A549 (cell line): ENCODE data around the gene NXPE3. TPM values are rescaled to one million over a fixed set of nuclear protein-coding genes. Genes with fewer than 3 reads are reported as not detected.
"Not testable (repeated sequence)": the region's sequence is repeated elsewhere in the genome, so short reads cannot be mapped to it uniquely, and the experiment has no call there.

Experiments
- ATAC-seq, 2 experiments: fragments of 200-7000 bp in 1 of 2; fragments of >200 bp in 1 of 2; cut with Nextera tagmentation in 1 of 2; cut with Tn5 transposase in 1 of 2; 3 replicates each; pipeline versions ENCODE4 v1.8.0 to v1.9.1; 2018 to 2020; ENCODE audit warnings: mild to moderate bottlenecking in 1 of 2, moderate library complexity in 1 of 2
- CTCF ChIA-PET: fragments of 300-600 bp; sonication (Branson Sonifier 250); formaldehyde crosslinking; extraction: SDS; loops from one replicate; lab custom pipeline; 2021; ENCODE audit warnings: antibody characterized with exemption, inconsistent platforms; lab: Yijun Ruan, JAX
- POLR2A ChIA-PET: fragments of 350-600 bp; formaldehyde crosslinking; extraction: SDS; loops from one replicate; lab custom pipeline; 2021; ENCODE audit warnings: antibody characterized with exemption, inconsistent platforms; lab: Yijun Ruan, JAX
- DNase-seq, 2 experiments: peaks; one replicate each; pipeline versions ENCODE4 v3.0.0 to v3.0.0-alpha.2; 2011 to 2016; ENCODE audit warnings: low read depth in 1 of 2, low spot score in 1 of 2
- FAIRE-seq: peaks from 2 replicates; lab custom pipeline; 2011; peaks lifted over from hg19 to GRCh38; lab: Jason Lieb, UNC
- H3K27ac ChIP-seq, 2 experiments: fragments of >200 bp; sonication (Bioruptor Twin); formaldehyde crosslinking; 3 replicates each; pipeline ENCODE4 v1.5.1; 2016 to 2017
- H3K4me1 ChIP-seq: fragments of >200 bp; sonication (Bioruptor Twin); formaldehyde crosslinking; 3 replicates; pipeline ENCODE4 v1.6.1; 2016
- H3K4me2 ChIP-seq: fragments of >200 bp; sonication (Bioruptor Twin); formaldehyde crosslinking; 3 replicates; pipeline ENCODE4 v1.6.1; 2016
- H3K4me3 ChIP-seq: fragments of >200 bp; sonication (Bioruptor Twin); formaldehyde crosslinking; 3 replicates; pipeline ENCODE4 v1.5.1; 2016
- H3K9me3 ChIP-seq: fragments of >200 bp; sonication (Bioruptor Twin); formaldehyde crosslinking; 3 replicates; pipeline ENCODE4 v1.6.1; 2016
- BHLHE40 ChIP-seq: IDR thresholded peaks from 2 replicates; pipeline ENCODE4 v1.6.1; 2012; ENCODE audit warnings: low read depth, low read length, inconsistent platforms
- CBX8 ChIP-seq: fragments of 200-600 bp; sonication (generic); IDR thresholded peaks from 2 replicates; pipeline ENCODE4 v1.6.1; 2016
- CHD2 ChIP-seq: fragments of 150-350 bp; IDR thresholded peaks from 2 replicates; pipeline ENCODE4 v1.6.1; 2014; ENCODE audit warnings: low read length; ENCODE audit not compliant: partially characterized antibody
- EHMT2 ChIP-seq: fragments of 200-600 bp; sonication (generic); IDR thresholded peaks from 2 replicates; pipeline ENCODE4 v1.6.1; 2016; ENCODE audit warnings: antibody characterized with exemption, low read depth, mild to moderate bottlenecking, moderate library complexity
- EP300 ChIP-seq, 2 experiments: fragments of >200 bp; sonication (Bioruptor Twin); formaldehyde crosslinking; IDR thresholded peaks; 2 replicates in 1 of 2; 3 replicates in 1 of 2; pipeline ENCODE4 v1.6.1; 2016 to 2017
- ESRRA ChIP-seq: fragments of 150-350 bp; IDR thresholded peaks from 2 replicates; pipeline ENCODE4 v1.6.1; 2014; ENCODE audit warnings: mild to moderate bottlenecking, low read length, borderline replicate concordance
- FOXS1 ChIP-seq: fragments of 250-450 bp; sonication (Bioruptor Pico); IDR thresholded peaks from 2 replicates; pipeline ENCODE4 v1.5.0; 2020; ENCODE audit warnings: mild to moderate bottlenecking, moderate library complexity
- GATA3 ChIP-seq: IDR thresholded peaks from 2 replicates; pipeline ENCODE4 v1.6.1; 2012; ENCODE audit warnings: borderline replicate concordance
- HOXA7 ChIP-seq: fragments of 250-450 bp; sonication (Bioruptor Pico); IDR thresholded peaks from 2 replicates; pipeline ENCODE4 v1.5.0; 2020; ENCODE audit warnings: mild to moderate bottlenecking, moderate library complexity
- HOXB13 ChIP-seq: fragments of 250-450 bp; sonication (Bioruptor Pico); IDR thresholded peaks from 2 replicates; pipeline ENCODE4 v1.5.0; 2020; ENCODE audit warnings: low read depth, mild to moderate bottlenecking, moderate library complexity
- JUNB ChIP-seq: fragments of >200 bp; sonication (Bioruptor Twin); formaldehyde crosslinking; IDR thresholded peaks from 2 replicates; pipeline ENCODE4 v1.6.1; 2016
- MYC ChIP-seq: IDR thresholded peaks from 2 replicates; pipeline ENCODE4 v1.6.1; 2012; ENCODE audit warnings: mild to moderate bottlenecking, inconsistent platforms, low read length, improper control_type of control experiment, borderline replicate concordance
- NFE2L2 ChIP-seq: fragments of 150-350 bp; conservative IDR thresholded peaks from 2 replicates; pipeline ENCODE4 v1.6.1; 2014; ENCODE audit warnings: low read length
- NPAS2 ChIP-seq: fragments of 250-450 bp; sonication (Bioruptor Pico); IDR thresholded peaks from 2 replicates; pipeline ENCODE4 v1.8.0; 2022; ENCODE audit warnings: mild to moderate bottlenecking, moderate library complexity, borderline replicate concordance
- NR3C1 ChIP-seq: fragments of >200 bp; sonication (Bioruptor Twin); formaldehyde crosslinking; IDR thresholded peaks from 3 replicates; pipeline ENCODE4 v1.6.1; 2017
- PHF8 ChIP-seq: fragments of 200-600 bp; sonication (generic); IDR thresholded peaks from 2 replicates; pipeline ENCODE4 v1.6.1; 2016; ENCODE audit warnings: low read depth, mild to moderate bottlenecking, antibody characterized with exemption, moderate library complexity, borderline replicate concordance
- POLR2A ChIP-seq: IDR thresholded peaks from 2 replicates; pipeline ENCODE4 v1.6.1; 2012; ENCODE audit warnings: mild to moderate bottlenecking, low read length
- POLR2AphosphoS2 ChIP-seq: conservative IDR thresholded peaks from 2 replicates; pipeline ENCODE4 v1.6.1; 2012; ENCODE audit warnings: low read length, improper control_type of control experiment, inconsistent platforms
- SREBF2 ChIP-seq: fragments of 450-650 bp; IDR thresholded peaks from 2 replicates; pipeline ENCODE4 v1.6.1; 2014; ENCODE audit warnings: mild to moderate bottlenecking, moderate library complexity
- ZNF302 ChIP-seq: fragments of 250-450 bp; sonication (Bioruptor Pico); IDR thresholded peaks from 2 replicates; pipeline ENCODE4 v1.9.0; 2021; ENCODE audit warnings: inconsistent platforms, mild to moderate bottlenecking, moderate library complexity
- ZSCAN20 ChIP-seq: fragments of 250-450 bp; sonication (Bioruptor Pico); IDR thresholded peaks from 2 replicates; pipeline ENCODE4 v1.8.0; 2022; ENCODE audit warnings: mild to moderate bottlenecking, moderate library complexity
- WGBS: methylation state at CpG from one replicate; pipeline ENCODE4 v1.1.6; 2017; ENCODE audit errors: missing lambda C conversion rate; 5-methylcytosine and 5-hydroxymethylcytosine counted together
- polyA plus RNA-seq, 4 experiments: library from polyadenylated mRNA; depleted of rRNA in 3 of 4; stranded (reverse); fragments of >200 nt; fragmentation: RNase III in 1 of 4; extraction: RNeasy Plus Mini Kit Qiagen cat#74134 plus additional on column Dnase treatment in 1 of 4; gene quantifications; 2 replicates in 3 of 4; 3 replicates in 1 of 4; pipeline ENCODE4 v1.2.3, GENCODE V29; 2011 to 2017
- TF ChIP-seq, protein P1 (sequence below): IDR thresholded peaks from 2 replicates; pipeline ENCODE4 v1.6.1; 2012; ENCODE audit warnings: low read depth, borderline replicate concordance
- TF ChIP-seq, protein P2 (sequence below): fragments of >200 bp; sonication (Bioruptor Twin); formaldehyde crosslinking; IDR thresholded peaks from 3 replicates; pipeline ENCODE4 v1.5.1; 2016
- TF ChIP-seq, protein P3 (sequence below): fragments of 250-450 bp; sonication (Bioruptor Pico); IDR thresholded peaks from 2 replicates; pipeline ENCODE4 v1.5.0; 2021; ENCODE audit warnings: mild to moderate bottlenecking, moderate library complexity, borderline replicate concordance
- TF ChIP-seq, protein P4 (sequence below): fragments of 150-350 bp; IDR thresholded peaks from 2 replicates; pipeline ENCODE4 v1.6.1; 2014; ENCODE audit warnings: low read depth, mild to moderate bottlenecking, low read length
- TF ChIP-seq, protein P5 (sequence below): fragments of 450-650 bp; IDR thresholded peaks from 2 replicates; pipeline ENCODE4 v1.6.1; 2014; ENCODE audit warnings: antibody characterized with exemption

Gene NXPE3
- polyA plus RNA-seq, 2 of the 4 experiments (the other 2 are of a cell fraction) = 48.6 to 49.5 TPM

DNA sequence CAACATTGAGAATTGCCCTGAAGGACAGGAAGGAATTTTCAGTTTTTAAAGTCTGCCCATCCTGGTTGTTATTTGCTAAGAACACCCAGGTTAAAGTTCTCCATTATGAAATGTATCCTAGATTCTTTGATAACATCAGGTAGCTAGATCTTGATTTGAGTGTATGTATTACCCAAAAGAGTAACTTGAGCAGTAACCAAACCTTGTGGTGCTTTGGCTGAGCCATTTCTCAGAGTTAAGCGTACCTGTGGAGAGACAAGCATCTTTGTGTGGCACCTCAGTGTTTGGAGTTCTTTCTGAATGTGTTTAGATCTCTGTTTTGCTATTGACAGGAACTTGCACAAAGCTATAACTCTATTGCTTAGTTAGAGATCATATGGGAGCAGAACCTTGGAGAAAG lies 34.2 kb upstream of the NXPE3 start:
- H3K9me3 ChIP-seq = no peaks in the 10 kb centered on the region
- 88% methylated on average over 1 of the region's 1 CpG for WGBS
- DNase-seq = no peak
- no peak overlapping the region for H3K4me3 ChIP-seq
- no peak for FAIRE-seq
- no peak overlapping the region for H3K4me2 ChIP-seq
- H3K4me1 ChIP-seq = no peaks in the 10 kb centered on the region
- TF ChIP-seq NFE2L2 (no peak), BHLHE40 (no peak), NR3C1 (no peak), EHMT2 (no peak), FOXS1 (no peak), CBX8 (no peak), ESRRA (no peak), ZNF302 (CRISPR knock-in tag) (no peak), CHD2 (no peak)
- TF ChIP-seq, protein P1, sequence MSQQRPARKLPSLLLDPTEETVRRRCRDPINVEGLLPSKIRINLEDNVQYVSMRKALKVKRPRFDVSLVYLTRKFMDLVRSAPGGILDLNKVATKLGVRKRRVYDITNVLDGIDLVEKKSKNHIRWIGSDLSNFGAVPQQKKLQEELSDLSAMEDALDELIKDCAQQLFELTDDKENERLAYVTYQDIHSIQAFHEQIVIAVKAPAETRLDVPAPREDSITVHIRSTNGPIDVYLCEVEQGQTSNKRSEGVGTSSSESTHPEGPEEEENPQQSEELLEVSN = no peak
- ChIA-PET CTCF (interaction anchor here (0.9 kb wide), 1 partner anchor 58 kb away, joined by 3 read pairs; no protein-coding TSS in a partner anchor), POLR2A (no interaction called here)
- H3K27ac ChIP-seq = no peak overlapping the region
- no peak for ATAC-seq

DNA sequence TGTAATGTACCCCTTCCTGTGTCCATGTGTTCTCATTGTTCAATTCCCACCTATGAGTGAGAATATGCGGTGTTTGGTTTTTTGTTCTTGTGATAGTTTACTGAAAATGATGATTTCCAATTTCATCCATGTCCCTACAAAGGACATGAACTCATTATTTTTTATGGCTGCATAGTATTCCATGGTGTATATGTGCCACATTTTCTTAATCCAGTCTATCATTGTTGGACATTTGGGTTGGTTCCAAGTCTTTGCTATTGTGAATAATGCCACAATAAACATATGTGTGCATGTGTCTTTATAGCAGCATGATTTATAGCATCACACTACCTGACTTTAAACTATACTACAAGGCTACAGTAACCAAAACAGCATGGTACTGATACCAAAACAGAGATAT lies 33.1 kb upstream of the NXPE3 start:
- FAIRE-seq, DNase-seq, H3K9me3 ChIP-seq, POLR2A ChIA-PET, CTCF ChIA-PET, H3K4me2 ChIP-seq, H3K4me1 ChIP-seq, H3K27ac ChIP-seq, ATAC-seq, H3K4me3 ChIP-seq: not testable (repeated sequence)
- 100% methylated on average over 1 of the region's 1 CpG for WGBS

DNA sequence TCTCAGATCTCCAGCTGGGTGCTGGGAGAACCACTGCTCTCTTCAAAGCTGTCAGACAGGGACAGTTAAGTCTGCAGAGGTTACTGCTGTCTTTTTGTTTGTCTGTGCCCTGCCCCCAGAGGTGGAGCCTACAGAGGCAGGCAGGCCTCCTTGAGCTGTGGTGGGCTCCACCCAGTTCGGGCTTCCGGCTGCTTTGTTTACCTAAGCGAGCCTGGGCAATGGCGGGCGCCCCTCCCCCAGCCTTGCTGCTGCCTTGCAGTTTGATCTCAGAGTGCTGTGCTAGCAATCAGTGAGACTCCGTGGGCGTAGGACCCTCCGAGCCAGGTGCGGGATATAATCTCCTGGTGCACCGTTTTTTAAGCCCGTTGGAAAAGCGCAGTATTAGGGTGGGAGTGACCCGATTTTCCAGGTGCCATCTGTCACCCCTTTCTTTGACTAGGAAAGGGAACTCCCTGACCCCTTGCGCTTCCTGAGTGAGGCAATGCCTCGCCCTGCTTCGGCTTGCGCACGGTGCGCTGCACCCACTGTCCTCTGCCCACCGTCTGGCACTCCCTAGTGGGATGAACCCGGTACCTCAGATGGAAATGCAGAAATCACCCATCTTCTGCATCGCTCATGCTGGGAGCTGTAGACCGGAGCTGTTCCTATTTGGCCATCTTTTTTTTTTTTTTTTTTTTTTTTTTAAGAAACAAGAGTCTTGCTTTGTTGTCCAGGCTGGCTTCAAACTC lies 25.5 kb upstream of the NXPE3 start:
- 88% methylated on average over 18 of the region's 23 CpGs for WGBS
- ATAC-seq, POLR2A ChIA-PET, H3K4me3 ChIP-seq, CTCF ChIA-PET, H3K4me1 ChIP-seq, FAIRE-seq, DNase-seq, H3K4me2 ChIP-seq, H3K27ac ChIP-seq, H3K9me3 ChIP-seq: not testable (repeated sequence)

DNA sequence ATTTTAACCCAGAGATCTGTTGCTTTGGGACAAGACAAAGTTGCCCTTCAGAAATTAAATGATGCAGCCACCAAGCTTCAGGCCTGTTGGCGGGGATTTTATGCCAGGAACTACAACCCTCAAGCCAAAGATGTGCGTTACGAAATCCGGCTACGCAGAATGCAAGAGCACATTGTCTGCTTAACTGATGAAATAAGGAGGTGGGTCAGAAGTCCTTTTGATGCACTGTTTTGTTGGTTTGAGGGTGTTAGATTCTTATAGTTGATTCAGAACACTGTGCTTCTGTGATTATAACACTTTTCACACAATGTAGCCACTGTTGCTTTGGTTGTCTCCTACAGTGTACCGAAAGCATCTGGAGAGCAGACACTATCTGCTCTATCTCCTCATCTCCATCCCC lies 20.8 kb upstream of the NXPE3 start:
- H3K4me1 ChIP-seq = no peaks in the 10 kb centered on the region
- H3K9me3 ChIP-seq = no peaks in the 10 kb centered on the region
- WGBS = 98% methylated on average over 6 of the region's 6 CpGs
- no peak for TF ChIP-seq POLR2AphosphoS2
- no peak for TF ChIP-seq PHF8
- TF ChIP-seq, protein P2, sequence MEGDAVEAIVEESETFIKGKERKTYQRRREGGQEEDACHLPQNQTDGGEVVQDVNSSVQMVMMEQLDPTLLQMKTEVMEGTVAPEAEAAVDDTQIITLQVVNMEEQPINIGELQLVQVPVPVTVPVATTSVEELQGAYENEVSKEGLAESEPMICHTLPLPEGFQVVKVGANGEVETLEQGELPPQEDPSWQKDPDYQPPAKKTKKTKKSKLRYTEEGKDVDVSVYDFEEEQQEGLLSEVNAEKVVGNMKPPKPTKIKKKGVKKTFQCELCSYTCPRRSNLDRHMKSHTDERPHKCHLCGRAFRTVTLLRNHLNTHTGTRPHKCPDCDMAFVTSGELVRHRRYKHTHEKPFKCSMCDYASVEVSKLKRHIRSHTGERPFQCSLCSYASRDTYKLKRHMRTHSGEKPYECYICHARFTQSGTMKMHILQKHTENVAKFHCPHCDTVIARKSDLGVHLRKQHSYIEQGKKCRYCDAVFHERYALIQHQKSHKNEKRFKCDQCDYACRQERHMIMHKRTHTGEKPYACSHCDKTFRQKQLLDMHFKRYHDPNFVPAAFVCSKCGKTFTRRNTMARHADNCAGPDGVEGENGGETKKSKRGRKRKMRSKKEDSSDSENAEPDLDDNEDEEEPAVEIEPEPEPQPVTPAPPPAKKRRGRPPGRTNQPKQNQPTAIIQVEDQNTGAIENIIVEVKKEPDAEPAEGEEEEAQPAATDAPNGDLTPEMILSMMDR = no peak
- TF ChIP-seq HOXA7 (CRISPR knock-in tag) = no peak
- no peak for TF ChIP-seq HOXB13 (CRISPR knock-in tag)
- no peak for TF ChIP-seq FOXS1
- TF ChIP-seq, protein P3, sequence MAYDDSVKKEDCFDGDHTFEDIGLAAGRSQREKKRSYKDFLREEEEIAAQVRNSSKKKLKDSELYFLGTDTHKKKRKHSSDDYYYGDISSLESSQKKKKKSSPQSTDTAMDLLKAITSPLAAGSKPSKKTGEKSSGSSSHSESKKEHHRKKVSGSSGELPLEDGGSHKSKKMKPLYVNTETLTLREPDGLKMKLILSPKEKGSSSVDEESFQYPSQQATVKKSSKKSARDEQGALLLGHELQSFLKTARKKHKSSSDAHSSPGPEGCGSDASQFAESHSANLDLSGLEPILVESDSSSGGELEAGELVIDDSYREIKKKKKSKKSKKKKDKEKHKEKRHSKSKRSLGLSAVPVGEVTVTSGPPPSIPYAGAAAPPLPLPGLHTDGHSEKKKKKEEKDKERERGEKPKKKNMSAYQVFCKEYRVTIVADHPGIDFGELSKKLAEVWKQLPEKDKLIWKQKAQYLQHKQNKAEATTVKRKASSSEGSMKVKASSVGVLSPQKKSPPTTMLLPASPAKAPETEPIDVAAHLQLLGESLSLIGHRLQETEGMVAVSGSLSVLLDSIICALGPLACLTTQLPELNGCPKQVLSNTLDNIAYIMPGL (CRISPR knock-in tag) = no peak
- TF ChIP-seq POLR2A = no peak
- TF ChIP-seq, protein P4, sequence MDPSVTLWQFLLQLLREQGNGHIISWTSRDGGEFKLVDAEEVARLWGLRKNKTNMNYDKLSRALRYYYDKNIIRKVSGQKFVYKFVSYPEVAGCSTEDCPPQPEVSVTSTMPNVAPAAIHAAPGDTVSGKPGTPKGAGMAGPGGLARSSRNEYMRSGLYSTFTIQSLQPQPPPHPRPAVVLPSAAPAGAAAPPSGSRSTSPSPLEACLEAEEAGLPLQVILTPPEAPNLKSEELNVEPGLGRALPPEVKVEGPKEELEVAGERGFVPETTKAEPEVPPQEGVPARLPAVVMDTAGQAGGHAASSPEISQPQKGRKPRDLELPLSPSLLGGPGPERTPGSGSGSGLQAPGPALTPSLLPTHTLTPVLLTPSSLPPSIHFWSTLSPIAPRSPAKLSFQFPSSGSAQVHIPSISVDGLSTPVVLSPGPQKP = no peak
- no peak for TF ChIP-seq SREBF2
- TF ChIP-seq GATA3 = no peak
- no peak for TF ChIP-seq ZSCAN20
- TF ChIP-seq JUNB = no peak
- no peak for TF ChIP-seq NPAS2
- no peak for TF ChIP-seq EP300 (IDR thresholded peaks at IDR 0.05)
- TF ChIP-seq, protein P5, sequence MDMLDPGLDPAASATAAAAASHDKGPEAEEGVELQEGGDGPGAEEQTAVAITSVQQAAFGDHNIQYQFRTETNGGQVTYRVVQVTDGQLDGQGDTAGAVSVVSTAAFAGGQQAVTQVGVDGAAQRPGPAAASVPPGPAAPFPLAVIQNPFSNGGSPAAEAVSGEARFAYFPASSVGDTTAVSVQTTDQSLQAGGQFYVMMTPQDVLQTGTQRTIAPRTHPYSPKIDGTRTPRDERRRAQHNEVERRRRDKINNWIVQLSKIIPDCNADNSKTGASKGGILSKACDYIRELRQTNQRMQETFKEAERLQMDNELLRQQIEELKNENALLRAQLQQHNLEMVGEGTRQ = no peak
- TF ChIP-seq CBX8 = no peak
- TF ChIP-seq MYC = no peak
- FAIRE-seq (no peak), DNase-seq (no peak), ATAC-seq (no peak)
- POLR2A ChIA-PET = no interaction called here
- no peak overlapping the region for H3K4me2 ChIP-seq
- CTCF ChIA-PET = no interaction called here
- H3K4me3 ChIP-seq = no peak overlapping the region
- no peak overlapping the region for H3K27ac ChIP-seq
